Effector memory CD8-positive, alpha-beta T cell (primary cell): ENCODE results near the gene IL4R.

Source experiments
- ATAC-seq: fragments of 150-1000 bp; cut with Tn5 transposase; replicated peaks from 2 replicates; pipeline ENCODE4 v1.10.0; 2021; ENCODE audit warnings: mild to moderate bottlenecking, moderate library complexity
- DNase-seq, 3 experiments: peaks; one replicate each; pipeline ENCODE4 v3.0.0; 2021
- H3K27ac Mint-ChIP-seq, 2 donors: one replicate each; pipeline ENCODE4 v1.8.0; 2022; ENCODE audit warnings: mild to moderate bottlenecking in 2 of 2, mixed read lengths in 2 of 2, moderate library complexity in 2 of 2
- H3K27me3 Mint-ChIP-seq, 2 donors: one replicate each; pipeline ENCODE4 v1.8.0; 2022; ENCODE audit warnings: mixed read lengths in 2 of 2
- H3K36me3 Mint-ChIP-seq: one replicate; pipeline ENCODE4 v1.8.0; 2022; ENCODE audit warnings: mild to moderate bottlenecking, moderate library complexity, mixed read lengths; ENCODE audit not compliant: insufficient read depth
- H3K4me1 Mint-ChIP-seq, 2 donors: one replicate each; pipeline ENCODE4 v1.8.0; 2022; ENCODE audit warnings: low read depth in 2 of 2, mixed read lengths in 2 of 2
- H3K4me3 Mint-ChIP-seq, 2 donors: one replicate each; pipeline ENCODE4 v1.8.0; 2022; ENCODE audit warnings: mild to moderate bottlenecking in 2 of 2, mixed read lengths in 2 of 2, moderate library complexity in 2 of 2
- H3K9me3 Mint-ChIP-seq, 2 donors: one replicate each; pipeline ENCODE4 v1.8.0; 2022; ENCODE audit warnings: mixed read lengths in 2 of 2

IL4R gene

DNA sequence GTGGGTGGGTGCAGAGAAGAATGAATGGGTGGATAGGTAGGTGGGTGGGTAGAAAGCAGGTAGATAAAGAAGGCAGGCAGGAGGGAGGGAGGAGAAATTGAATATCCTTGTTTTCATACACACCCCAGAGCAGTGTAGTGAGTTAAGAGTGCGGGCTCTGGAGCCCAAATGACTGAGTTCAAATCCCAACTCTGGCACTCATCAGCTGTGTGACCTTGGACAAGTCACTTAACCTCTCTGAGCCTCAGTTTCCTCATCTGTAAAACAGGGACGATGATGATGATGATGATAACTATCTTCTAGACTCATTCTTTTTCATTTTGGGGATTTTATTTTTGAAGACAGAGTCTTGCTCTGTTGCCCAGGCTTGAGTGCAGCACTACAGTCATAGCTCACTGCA lies 86.2 kb downstream of the IL4R start:
- DNase-seq (no peak), ATAC-seq (no peak)
- H3K27me3 Mint-ChIP-seq = no peaks in the 10 kb centered on the region
- H3K9me3 Mint-ChIP-seq = peaks cover 0 to 3% of the 10 kb centered on the region in 2 donors
- peaks cover 42 to 44% of the 10 kb centered on the region in 2 donors for H3K4me1 Mint-ChIP-seq
- no peak overlapping the region for H3K4me3 Mint-ChIP-seq
- peaks cover 34% of the 10 kb centered on the region for H3K36me3 Mint-ChIP-seq
- peak overlapping the region in 1 of 2 donors; percentile 52 for H3K27ac Mint-ChIP-seq

DNA sequence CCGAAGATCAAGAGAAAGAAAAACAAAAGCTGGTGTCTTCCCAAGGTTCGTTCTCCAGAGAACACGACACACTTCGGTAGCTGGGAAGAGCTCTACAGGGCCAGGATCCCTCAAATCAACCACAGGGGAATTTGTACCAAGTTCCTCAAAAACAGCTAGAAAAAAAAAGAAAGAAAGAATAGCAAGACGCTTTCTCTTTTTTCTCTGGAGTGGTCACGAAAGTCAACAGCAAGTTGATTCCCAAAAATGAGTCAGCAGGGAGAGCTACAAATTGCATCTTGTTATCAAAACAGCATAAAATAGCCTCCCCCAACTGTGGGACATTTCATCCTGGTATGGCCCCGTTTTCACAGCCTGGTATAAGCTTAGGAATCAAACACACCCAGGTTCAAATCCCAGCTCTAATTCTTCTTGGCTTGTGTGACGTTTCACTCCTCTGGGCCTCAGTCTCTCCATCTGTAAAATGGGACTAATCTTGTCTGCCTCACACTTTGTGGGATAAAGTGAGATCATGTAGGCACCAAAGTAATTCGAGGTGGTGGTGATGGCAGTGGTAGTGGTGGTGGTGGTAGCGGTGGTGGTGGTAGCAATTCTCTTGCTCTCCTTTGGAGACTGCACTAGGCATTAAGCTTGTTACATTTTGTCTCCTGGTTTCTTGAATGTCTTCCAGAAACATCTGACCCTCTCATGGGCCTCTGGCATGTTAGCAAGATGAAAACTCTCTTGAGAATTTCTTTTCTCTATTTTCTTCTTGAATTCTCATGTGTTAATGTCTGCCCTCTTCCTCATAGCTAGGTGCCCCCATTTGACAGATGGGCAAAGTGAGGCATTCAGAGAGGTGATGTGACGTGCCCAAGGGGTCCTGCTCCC lies 87.2 kb downstream of the IL4R start:
- Mint-ChIP-seq H3K27me3 (no peaks in the 10 kb centered on the region), H3K9me3 (no peaks in the 10 kb centered on the region), H3K36me3 (peaks cover 44% of the 10 kb centered on the region), H3K4me1 (peaks cover 48 to 49% of the 10 kb centered on the region in 2 donors), H3K4me3 (peak overlapping the region; percentile 95 to 97), H3K27ac (peak overlapping the region; percentile 99)
- DNase-seq (peak in 1 of 3 experiments; percentile 9), ATAC-seq (no peak)

- Mint-ChIP-seq H3K27me3 (no peaks in the 10 kb centered on the region), H3K4me1 (peaks cover 58% of the 10 kb centered on the region in 2 donors), H3K4me3 (peak within 1 kb of the TSS; percentile 95 to 97)
Measured at GRCh38 chr16:27401768-27402568, 88.2 kb downstream of the IL4R start, which contains the start of gene IL21R. TSS of gene IL21R (plus strand) at chr16:27402174. CDS start at chr16:27430072, 27,898 bp downstream.

GRCh38 chr16:27402569-27402963 lies 88.8 kb downstream of the IL4R start:
- peak overlapping the region; percentile 99 for H3K27ac Mint-ChIP-seq
- no peaks in the 10 kb centered on the region for H3K27me3 Mint-ChIP-seq
- H3K36me3 Mint-ChIP-seq = peaks cover 59% of the 10 kb centered on the region
- no peaks in the 10 kb centered on the region for H3K9me3 Mint-ChIP-seq
- H3K4me1 Mint-ChIP-seq = peaks cover 63 to 64% of the 10 kb centered on the region in 2 donors
- no peak for ATAC-seq
- peak overlapping the region; percentile 95 to 97 for H3K4me3 Mint-ChIP-seq
- no peak for DNase-seq

More at GRCh38 chr16:27401768-27402568, 88.2 kb downstream of the IL4R start, which contains the start of gene IL21R:
- ATAC-seq (peak; percentile 78), DNase-seq (peak; percentile 85 to 90 (median 86))
- Mint-ChIP-seq H3K9me3 (no peaks in the 10 kb centered on the region), H3K27ac (peak within 1 kb of the TSS; percentile 99), H3K36me3 (peaks cover 54% of the 10 kb centered on the region)

GRCh38 chr16:27402964-27403600 lies 89.3 kb downstream of the IL4R start:
- Mint-ChIP-seq H3K36me3 (peaks cover 63% of the 10 kb centered on the region), H3K27me3 (no peaks in the 10 kb centered on the region), H3K27ac (peak overlapping the region; percentile 99), H3K9me3 (no peaks in the 10 kb centered on the region), H3K4me3 (peak overlapping the region; percentile 95 to 97), H3K4me1 (peaks cover 69 to 70% of the 10 kb centered on the region in 2 donors)
- DNase-seq (peak; percentile 24 to 39 (median 34)), ATAC-seq (no peak)

DNA sequence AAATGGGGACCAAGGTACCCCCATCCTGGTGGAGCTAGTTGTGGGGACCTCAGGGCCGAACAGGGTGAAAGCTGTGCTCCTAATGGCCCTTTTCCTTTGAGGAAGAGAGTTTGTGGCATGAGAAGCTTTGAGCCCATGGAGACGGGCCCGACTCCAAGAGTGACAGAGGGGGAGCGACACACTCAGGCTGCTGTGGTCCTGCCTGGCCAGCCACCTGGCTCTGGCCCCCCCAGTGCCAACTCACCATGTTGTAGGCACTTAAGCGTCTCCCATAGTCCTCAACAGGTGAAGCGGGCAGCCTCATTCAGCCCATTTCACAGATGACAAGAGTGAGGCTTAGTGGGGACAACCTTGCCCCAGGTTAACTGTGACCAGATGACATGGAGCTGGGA lies 89.8 kb downstream of the IL4R start:
- DNase-seq (no peak), ATAC-seq (no peak)
- H3K9me3 Mint-ChIP-seq = no peaks in the 10 kb centered on the region
- H3K36me3 Mint-ChIP-seq = peaks cover 68% of the 10 kb centered on the region
- peaks cover 74 to 75% of the 10 kb centered on the region in 2 donors for H3K4me1 Mint-ChIP-seq
- H3K4me3 Mint-ChIP-seq = peak overlapping the region; percentile 95 to 97
- peak overlapping the region; percentile 99 for H3K27ac Mint-ChIP-seq
- no peaks in the 10 kb centered on the region for H3K27me3 Mint-ChIP-seq

DNA sequence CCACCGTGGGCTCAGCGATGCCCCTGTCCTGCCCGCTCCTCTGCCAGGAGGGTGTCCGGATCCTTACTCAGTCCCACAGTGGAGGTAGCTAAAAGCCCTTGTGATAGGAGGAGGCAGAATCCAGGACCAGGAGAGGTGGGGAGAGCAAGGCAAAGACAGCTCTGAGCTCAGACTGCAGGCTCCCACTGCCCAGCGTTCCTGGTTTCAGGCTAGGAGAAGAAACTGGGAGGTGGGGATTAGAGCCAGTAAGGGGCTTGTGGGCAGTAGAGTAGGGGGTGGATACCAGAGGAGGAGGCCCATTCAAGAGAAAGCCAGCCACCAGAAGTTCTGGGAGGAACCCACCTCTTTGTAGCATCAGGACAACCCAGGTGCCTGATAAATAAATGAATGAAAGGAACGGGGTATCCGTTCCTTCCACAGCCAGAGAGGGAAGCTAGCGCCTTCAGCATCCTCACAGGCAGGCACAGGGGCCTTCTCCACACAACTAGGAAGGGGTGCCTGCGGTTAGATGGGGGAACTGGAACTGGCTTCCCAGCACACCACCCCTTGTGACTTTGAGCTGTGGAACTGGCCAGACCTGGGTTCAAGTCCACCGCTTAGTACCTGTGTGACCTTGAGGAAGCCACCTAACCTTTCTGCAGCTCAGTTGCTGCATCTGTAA lies 90.5 kb downstream of the IL4R start:
- no peak for ATAC-seq
- H3K9me3 Mint-ChIP-seq = no peaks in the 10 kb centered on the region
- H3K27me3 Mint-ChIP-seq = no peaks in the 10 kb centered on the region
- H3K4me1 Mint-ChIP-seq = peaks cover 77 to 78% of the 10 kb centered on the region in 2 donors
- H3K4me3 Mint-ChIP-seq = peak overlapping the region; percentile 95 to 97
- peaks cover 74% of the 10 kb centered on the region for H3K36me3 Mint-ChIP-seq
- no peak for DNase-seq
- H3K27ac Mint-ChIP-seq = peak overlapping the region; percentile 99

DNA sequence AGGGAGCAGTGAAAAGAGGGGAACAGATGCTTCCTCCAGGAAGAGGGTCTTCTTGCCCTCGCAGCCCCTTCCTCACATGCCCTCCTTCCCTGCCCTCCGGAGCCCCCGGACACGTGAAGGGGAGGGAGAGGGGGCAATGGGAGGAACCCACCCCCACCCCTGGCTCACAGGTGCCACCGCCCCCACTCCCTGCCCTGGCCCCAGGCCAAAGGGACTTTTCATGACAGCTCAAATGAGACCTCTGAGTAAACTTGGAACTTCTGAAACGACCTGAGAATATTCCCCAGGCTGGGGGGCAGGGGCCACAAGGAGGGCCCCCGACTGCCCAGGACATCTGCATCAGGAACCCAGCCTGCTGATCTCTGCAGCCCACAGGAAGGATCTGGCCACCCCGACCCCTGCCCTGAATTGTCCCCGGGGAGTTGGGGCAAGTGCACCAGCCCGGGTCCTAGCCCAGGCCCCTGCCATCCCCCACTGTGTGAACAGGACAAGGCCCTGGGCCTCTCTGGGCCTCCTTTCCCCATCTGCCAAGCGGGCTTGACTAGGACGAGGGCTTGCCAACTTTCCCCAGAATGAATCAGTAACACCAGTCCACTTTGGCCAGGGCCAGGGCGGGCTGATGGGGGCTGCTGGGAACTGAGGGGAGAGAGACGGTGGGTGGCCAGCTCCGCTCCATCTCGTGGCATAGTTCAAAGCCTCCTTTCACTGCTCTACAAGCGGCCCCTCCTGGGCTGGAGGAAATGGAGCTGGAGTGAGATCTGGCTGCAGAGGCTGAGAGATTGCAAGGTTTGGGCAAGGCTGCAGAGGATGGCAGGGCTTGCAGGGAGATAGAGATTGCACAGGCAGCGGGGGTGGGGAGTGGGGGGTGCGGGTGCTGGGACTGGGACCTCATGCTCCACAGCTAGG lies 92.0 kb downstream of the IL4R start:
- peaks cover 87% of the 10 kb centered on the region for H3K36me3 Mint-ChIP-seq
- H3K27me3 Mint-ChIP-seq = no peaks in the 10 kb centered on the region
- peaks cover 71 to 83% of the 10 kb centered on the region in 2 donors for H3K4me1 Mint-ChIP-seq
- H3K4me3 Mint-ChIP-seq = peak overlapping the region; percentile 95 to 97
- peak overlapping the region; percentile 99 for H3K27ac Mint-ChIP-seq
- no peaks in the 10 kb centered on the region for H3K9me3 Mint-ChIP-seq
- no peak for DNase-seq
- ATAC-seq = no peak

DNA sequence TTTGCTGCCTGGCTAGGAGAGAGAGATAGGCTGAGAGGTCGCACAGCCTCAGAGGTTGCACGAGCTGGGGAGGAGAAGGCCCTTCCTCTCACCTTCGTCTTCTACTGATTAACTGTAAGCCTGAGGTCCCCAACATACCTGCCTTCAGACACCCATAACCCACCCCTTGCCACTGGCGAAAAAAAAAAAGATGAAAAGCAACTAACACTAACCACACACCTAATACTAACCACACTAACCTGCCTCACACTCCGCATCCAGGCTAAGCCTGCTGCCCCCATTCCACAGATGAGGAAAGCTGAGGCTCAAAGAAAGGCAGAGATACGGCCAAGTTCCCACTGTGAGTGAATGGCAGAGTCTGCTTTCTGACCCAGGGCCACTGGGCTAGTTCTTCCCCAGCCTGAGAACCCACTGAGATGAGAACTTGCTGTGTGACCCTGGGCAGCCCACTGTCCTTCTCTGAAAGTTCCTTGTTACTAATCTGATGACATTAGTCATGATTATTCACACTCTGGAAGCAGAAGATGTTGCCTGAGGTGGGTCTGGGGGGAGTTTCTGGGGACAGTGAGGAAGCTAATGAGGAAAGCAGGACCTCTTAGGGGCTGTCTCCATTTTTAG lies 92.8 kb downstream of the IL4R start:
- peaks cover 65 to 83% of the 10 kb centered on the region in 2 donors for H3K4me1 Mint-ChIP-seq
- peak overlapping the region; percentile 95 to 97 for H3K4me3 Mint-ChIP-seq
- H3K27ac Mint-ChIP-seq = peak overlapping the region; percentile 99
- no peaks in the 10 kb centered on the region for H3K27me3 Mint-ChIP-seq
- ATAC-seq = no peak
- no peaks in the 10 kb centered on the region for H3K9me3 Mint-ChIP-seq
- peaks cover 92% of the 10 kb centered on the region for H3K36me3 Mint-ChIP-seq
- DNase-seq = no peak

- Mint-ChIP-seq H3K27ac (peak overlapping the region; percentile 99), H3K9me3 (no peaks in the 10 kb centered on the region), H3K27me3 (no peaks in the 10 kb centered on the region), H3K36me3 (peaks cover 87% of the 10 kb centered on the region), H3K4me1 (peaks cover 66 to 83% of the 10 kb centered on the region in 2 donors), H3K4me3 (peak overlapping the region; percentile 95 to 97)
- DNase-seq (no peak), ATAC-seq (peak; percentile 28)
Measured at GRCh38 chr16:27407133-27407532, 93.4 kb downstream of the IL4R start.

DNA sequence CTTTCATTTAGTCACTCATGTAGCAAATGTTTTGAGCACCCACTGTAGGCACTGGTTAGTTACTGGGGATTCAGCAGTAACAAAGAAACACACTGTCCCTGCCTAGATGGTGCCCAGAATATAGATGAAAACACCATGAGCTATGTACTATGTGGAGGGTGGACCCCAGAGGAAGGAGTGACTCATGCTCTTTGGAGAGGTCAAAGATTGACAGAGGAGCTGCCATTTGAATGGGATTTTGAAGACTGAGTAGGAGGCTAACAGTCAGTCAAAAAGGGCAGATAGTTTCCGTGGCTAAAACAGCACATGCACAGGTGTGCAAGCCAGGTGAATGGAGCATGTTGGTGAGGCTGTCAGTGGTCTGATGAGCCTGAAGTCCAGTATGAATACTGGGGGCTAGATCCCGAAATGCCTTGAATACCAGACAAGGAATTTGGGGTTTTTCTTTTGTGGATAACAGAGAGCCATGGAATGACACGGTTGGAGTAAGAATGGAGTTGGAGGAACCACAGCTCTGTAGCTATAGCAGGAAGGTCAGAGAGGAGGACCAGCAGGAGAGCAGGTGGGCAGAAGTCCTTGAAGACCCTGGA lies 94.3 kb downstream of the IL4R start:
- H3K4me1 Mint-ChIP-seq = peaks cover 65 to 87% of the 10 kb centered on the region in 2 donors
- no peaks in the 10 kb centered on the region for H3K27me3 Mint-ChIP-seq
- peak overlapping the region; percentile 99 for H3K27ac Mint-ChIP-seq
- no peaks in the 10 kb centered on the region for H3K9me3 Mint-ChIP-seq
- peak overlapping the region; percentile 95 to 97 for H3K4me3 Mint-ChIP-seq
- H3K36me3 Mint-ChIP-seq = peaks cover 77% of the 10 kb centered on the region
- no peak for DNase-seq
- ATAC-seq = peak; percentile 37
